ENCODE results near the gene AFF3.

Gene AFF3

DNA sequence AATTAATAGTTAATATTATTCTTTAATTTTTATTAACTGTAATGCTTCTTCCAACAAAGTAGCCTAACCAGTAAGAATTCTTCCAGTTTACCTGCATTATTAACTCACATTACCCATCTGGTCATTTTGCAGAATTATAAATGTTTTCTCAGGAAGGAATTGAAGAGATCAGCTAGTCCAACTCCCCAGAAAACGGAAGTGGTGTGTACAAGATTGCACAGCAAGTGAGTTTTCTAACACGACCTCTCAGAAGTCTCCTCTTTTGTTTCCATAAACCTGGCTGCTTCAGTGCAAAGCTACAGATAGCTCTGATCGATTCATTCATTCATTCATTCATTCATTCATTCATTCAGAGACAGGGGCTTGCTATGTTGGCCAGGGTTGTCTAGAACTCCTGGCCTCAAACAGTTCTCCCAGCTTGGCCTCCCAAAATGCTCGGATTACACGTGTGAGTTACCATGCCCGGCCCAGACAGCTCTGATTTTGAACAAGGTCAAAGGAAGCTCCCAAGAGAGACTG is 523.8 kb downstream of the AFF3 start:
- no peak for DNase-seq

- no peak for DNase-seq
These were observed 524.6 kb downstream of the AFF3 start for GRCh38 chr2:99617811-99618210.

DNA sequence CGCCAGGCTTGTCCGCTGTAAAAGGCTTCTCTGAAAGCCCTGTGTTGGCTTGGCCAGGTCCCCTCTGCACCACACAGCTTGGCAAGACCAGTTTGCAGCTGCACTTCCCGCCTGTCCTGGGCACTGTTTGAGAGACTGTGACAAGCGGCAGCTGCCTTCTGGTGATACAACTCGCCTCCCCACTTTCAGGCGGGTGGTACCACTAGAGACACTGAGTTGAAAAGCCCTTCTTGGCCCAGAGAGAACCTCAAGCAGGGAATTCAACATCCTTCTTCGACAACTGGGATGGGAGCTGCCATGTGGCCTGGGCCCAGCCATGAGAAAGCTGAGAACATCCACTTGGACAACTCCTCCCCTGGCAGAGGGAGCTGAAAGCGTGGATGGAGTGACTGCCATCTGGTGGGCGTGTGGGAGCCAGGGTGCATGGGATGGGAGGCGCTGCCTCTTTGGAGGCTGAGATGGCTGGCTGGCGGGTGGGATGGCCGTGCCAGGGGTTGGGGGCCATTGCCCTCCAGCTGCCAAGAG is 527.1 kb downstream of the AFF3 start:
- DNase-seq, result no peak

DNA sequence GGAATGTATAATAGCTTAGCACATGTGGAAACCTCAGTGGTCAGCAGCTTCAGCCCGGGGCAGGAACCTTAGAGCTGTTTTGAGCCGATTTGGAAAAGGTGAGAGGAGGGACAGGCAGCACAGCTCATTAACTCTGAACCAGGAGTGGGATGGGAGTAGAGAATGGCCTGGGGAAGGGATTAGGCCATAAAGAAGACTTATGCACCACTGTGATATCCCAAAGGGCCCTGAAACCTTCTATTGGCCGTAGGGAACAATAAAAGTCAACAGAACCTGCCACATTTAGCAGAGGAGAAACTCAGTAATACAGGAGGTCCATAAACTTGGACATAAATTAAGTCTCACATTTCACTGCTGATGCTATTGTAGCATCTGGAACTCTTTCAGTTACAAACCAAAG is 528.4 kb downstream of the AFF3 start:
- DNase-seq, result no peak

DNA sequence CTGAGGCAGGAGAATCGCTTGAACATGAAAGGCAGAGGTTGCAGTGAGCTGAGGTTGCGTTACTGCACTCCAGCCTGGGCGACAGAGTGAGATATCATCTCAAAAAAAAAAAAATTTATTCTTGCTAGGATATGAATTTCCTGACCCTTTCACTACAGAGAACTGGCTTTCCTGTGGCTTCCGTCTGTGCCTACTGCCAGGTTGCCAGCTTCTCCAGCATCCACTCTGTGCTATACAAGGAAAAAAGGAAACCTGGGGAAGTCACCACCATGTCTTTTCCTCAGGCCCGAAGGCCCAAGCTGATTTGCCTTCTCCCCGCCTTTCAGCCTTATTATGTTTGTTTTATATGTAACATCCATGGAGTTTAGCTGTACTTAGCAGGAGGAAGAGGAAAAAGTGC is 530.6 kb downstream of the AFF3 start:
- no peak for DNase-seq

DNA sequence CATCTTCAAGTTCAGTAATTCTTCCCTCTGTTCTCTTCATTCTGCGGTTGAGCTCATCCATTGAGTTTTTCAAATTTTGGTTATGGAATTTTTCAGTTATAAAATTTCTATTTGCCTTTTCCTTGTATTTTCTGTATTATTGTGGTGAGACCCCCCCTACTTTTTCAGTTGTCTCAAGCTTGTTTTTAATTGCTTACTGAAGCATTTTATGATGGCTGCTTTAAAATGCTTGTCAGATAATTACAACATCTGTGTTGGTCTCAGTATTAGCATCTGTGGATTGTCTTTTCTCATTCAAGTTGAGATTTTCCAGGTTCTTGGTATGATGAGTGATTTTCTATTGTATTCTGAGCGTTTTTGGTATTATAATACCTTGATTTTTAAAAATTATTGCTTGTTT is 531.4 kb downstream of the AFF3 start:
- DNase-seq, result no peak

GRCh38 chr2:99609851-99610381 is 532.5 kb downstream of the AFF3 start:
- no peak for DNase-seq

GRCh38 chr2:99608861-99609260 is 533.5 kb downstream of the AFF3 start:
- no peak for DNase-seq

GRCh38 chr2:99607861-99608491 is 534.4 kb downstream of the AFF3 start:
- no peak for DNase-seq

DNA sequence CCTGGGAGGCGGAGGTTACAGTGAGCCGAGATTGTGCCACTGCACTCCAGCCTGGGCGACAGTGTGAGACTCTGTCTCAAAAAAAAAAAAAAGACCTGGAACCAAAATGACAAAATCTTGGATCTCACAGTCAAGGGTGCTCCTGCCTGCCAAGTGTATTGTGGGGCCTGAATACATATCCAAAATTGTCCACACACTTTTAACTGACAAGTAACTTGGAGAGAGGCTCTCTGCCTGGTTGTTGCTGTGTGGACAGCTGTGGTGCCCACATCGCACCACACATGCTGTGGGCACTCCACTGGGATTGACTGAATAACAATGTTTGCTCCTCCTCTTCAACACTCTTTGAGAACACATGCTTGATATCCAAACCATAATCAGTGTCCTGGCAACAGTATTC is 534.9 kb downstream of the AFF3 start:
- no peak for DNase-seq

DNA sequence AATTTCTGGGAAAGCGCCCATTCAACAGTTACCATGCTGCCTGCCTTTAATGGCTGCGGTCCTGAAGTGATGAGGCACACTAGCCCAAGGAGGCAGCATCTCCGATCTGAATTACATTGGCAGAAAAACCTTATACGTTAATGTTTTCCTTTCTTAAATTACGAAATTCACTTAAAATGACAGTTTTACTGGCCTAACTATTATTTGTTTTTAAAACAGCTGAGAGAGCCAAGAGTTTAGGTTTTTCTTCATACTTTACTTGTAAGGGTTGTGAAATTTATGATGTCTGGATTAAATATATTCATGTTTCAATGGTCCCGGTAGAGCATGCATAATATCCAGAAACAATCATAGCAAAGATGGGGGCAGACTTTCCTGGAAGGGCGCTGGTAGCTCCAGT is 537.4 kb downstream of the AFF3 start:
- DNase-seq, result no peak

GRCh38 chr2:99602476-99602875 is 539.9 kb downstream of the AFF3 start:
- DNase-seq, result peak; percentile 10

GRCh38 chr2:99600981-99601651 is 541.3 kb downstream of the AFF3 start:
- no peak for DNase-seq

GRCh38 chr2:99598441-99598840 is 543.9 kb downstream of the AFF3 start:
- no peak for DNase-seq

GRCh38 chr2:99597616-99598015 is 544.8 kb downstream of the AFF3 start:
- DNase-seq, result no peak

- no peak for DNase-seq
These were observed 547.0 kb downstream of the AFF3 start for GRCh38 chr2:99595373-99595772.

DNA sequence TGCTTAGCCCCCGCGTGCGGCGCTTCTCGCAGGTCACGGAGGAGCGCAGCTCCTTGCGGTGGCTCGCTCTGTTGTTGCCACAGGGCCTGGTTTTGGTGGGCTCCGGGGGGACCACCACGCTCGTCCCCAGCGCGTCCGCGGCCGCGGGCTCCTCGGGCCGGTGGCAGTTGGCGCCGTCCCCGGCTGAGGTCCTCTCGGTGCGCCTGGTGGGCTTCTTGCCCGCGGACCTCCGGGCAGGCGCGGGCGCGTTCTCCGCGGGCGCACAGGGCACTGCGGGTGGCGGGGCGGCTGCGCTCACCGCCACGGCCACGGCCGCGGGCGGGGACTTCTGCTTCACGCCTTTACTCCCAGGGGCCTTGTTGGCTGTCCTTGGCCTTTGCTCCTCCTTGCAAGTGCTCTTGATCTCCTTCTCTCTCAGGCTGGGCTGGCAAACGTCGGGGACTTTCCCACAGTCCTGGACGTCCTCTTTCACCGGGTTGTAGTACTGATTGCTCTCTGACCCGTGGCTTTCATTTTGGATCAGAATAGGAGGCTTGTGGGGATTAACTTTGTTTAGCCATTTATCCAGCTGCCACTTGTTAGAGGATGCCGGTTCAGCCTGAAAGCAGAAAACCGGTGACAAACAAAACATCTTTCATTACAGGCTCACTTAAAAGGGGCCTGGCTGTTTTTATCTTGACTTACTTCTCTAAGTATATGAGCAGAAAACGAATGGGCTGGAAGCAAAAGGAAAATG is 548.5 kb downstream of the AFF3 start:
- no peak for DNase-seq

- no peak for DNase-seq
These were observed 565.6 kb downstream of the AFF3 start for GRCh38 chr2:99576775-99577174.

- no peak for DNase-seq
These were observed 568.6 kb downstream of the AFF3 start for GRCh38 chr2:99573634-99574251.

GRCh38 chr2:99572373-99573164 is 569.8 kb downstream of the AFF3 start:
- no peak for DNase-seq

GRCh38 chr2:99571954-99572353 is 570.4 kb downstream of the AFF3 start:
- no peak for DNase-seq

GRCh38 chr2:99571533-99571932 is 570.9 kb downstream of the AFF3 start:
- DNase-seq, result no peak

All from kidney glomerular epithelial cell (primary cell).